Measurements from ENCODE around the gene JADE1. TPM values are rescaled to one million over a fixed set of nuclear protein-coding genes. Genes with fewer than 3 reads are reported as not detected.

The JADE1 gene
- total RNA-seq, 2 experiments from 2014 or later: 25.5 to 28.4 TPM

DNA sequence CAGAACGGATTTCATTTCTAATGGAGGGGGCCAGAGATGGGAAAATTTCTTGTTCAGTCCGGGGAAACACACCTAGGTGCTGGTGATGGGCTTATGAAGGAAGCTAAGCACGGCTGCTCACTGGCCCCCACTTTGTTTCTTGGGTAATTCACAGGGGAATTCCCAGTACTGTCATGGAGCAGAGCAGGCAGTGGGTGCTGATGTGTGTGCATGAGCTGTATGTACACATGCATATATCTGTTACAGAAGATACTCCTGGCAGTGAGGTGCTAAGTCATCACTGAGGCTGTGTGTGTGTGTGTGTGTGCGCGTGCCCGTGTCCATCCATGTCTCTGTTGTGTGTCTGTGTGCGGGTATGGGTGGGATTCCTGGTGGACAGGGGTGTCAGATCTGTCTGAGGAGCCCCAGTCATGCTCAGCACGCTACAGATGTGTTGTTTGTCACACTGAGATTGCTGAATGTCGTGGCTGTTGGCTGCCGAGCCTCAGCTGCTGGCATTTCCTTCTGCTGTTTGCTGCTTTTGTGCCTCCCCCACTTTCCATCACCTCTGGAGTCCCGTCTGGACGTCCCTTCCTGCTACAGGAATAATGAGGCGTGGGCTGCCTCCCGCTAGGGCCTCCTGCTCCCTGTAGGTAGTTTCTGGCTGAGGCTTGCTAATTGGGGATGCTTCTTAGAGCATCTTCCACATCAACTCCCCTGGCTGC is 53.3 kb downstream of the JADE1 start:
- ATAC-seq (peak; percentile 87), DNase-seq (peak; percentile 69)
- H3K4me1 Mint-ChIP-seq: peaks cover 46% of the 10 kb centered on the region
- intact Hi-C loops (cut with DNase I, micrococcal nuclease): loop anchor here (1.0 to 5.0 kb wide), 10 partner anchors 35 to 671 kb away; partner anchors contain the start of genes SCLT1 (in 2 of the 2) and PGRMC2 (in 1 of the 2)
- peak overlapping the region; percentile 80 for H3K27ac Mint-ChIP-seq
- CTCF ChIA-PET: interaction anchor here (0.6 to 2.6 kb wide), 13 partner anchors 8 to 1067 kb away, joined by 3 to 9 read pairs (median 4); partner anchors contain the start of gene SCLT1
- H3K27me3 Mint-ChIP-seq: no peaks in the 10 kb centered on the region
- H3K36me3 Mint-ChIP-seq (ENCODE audit: low read depth): peaks cover 80% of the 10 kb centered on the region
- POLR2A ChIA-PET: interaction anchor here (0.5 to 1.8 kb wide), 4 partner anchors 8 to 214 kb away, joined by 3 to 8 read pairs (median 4); no protein-coding TSS in a partner anchor
- peak overlapping the region; percentile 13 for H3K4me3 Mint-ChIP-seq
- no peaks in the 10 kb centered on the region for H3K9me3 Mint-ChIP-seq (ENCODE audit: low read depth)

GRCh38 chr4:128863312-128864075 is 54.0 kb downstream of the JADE1 start:
- H3K36me3 Mint-ChIP-seq (ENCODE audit: low read depth): peaks cover 77% of the 10 kb centered on the region
- no peak for ATAC-seq
- H3K4me1 Mint-ChIP-seq: peaks cover 46% of the 10 kb centered on the region
- POLR2A ChIA-PET: interaction anchor here (1.8 kb wide), 1 partner anchor 52 kb away, joined by 8 read pairs; no protein-coding TSS in a partner anchor
- H3K4me3 Mint-ChIP-seq: no peak overlapping the region
- H3K27me3 Mint-ChIP-seq: no peaks in the 10 kb centered on the region
- intact Hi-C loops (cut with DNase I, micrococcal nuclease): loop anchor here (1.0 to 5.0 kb wide), 9 partner anchors 36 to 672 kb away; partner anchors contain the start of genes SCLT1 (in 2 of the 2) and PGRMC2 (in 1 of the 2)
- peak overlapping the region; percentile 80 for H3K27ac Mint-ChIP-seq
- DNase-seq: peak; percentile 79
- H3K9me3 Mint-ChIP-seq (ENCODE audit: low read depth): no peaks in the 10 kb centered on the region
- CTCF ChIA-PET: interaction anchor here (0.5 to 2.6 kb wide), 9 partner anchors 9 to 409 kb away, joined by 3 to 9 read pairs (median 4); partner anchors contain the start of gene SCLT1

- H3K4me1 Mint-ChIP-seq: peaks cover 44% of the 10 kb centered on the region
- H3K27ac Mint-ChIP-seq: no peak overlapping the region
- peaks cover 76% of the 10 kb centered on the region for H3K36me3 Mint-ChIP-seq (ENCODE audit: low read depth)
- ATAC-seq (no peak), DNase-seq (no peak)
- no peak overlapping the region for H3K4me3 Mint-ChIP-seq
- H3K27me3 Mint-ChIP-seq: no peaks in the 10 kb centered on the region
- ChIA-PET POLR2A (no interaction called here), CTCF (interaction anchor here (0.5 kb wide), 1 partner anchor 13 kb away, joined by 3 read pairs; no protein-coding TSS in a partner anchor)
- H3K9me3 Mint-ChIP-seq (ENCODE audit: low read depth): no peaks in the 10 kb centered on the region
- intact Hi-C loops (cut with DNase I, micrococcal nuclease): no loop called here
Observed at GRCh38 chr4:128865132-128865531, 55.6 kb downstream of the JADE1 start.

DNA sequence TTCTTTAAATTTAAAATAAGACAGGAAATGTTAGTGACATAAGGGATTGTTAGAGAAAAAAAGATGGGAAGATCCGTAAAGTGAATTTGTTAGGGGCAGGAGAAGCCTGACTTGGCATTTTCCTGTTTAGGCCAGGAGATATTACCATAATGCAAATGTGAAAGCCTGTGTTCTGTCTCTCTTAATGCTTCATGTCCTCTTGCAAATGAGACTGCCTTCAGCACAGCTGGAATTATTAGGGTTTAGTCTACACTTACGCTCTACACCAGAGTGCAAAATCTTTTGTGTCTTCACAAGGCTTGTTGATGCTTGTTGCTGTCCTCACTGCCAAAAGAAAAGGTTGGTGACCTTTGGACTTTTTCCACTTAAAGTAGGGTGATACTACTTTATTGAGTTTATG is 56.8 kb downstream of the JADE1 start:
- ChIA-PET POLR2A (no interaction called here), CTCF (interaction anchor here (0.6 kb wide), 1 partner anchor 195 kb away, joined by 3 read pairs; no protein-coding TSS in a partner anchor)
- H3K27ac Mint-ChIP-seq: peak overlapping the region; percentile 34
- H3K36me3 Mint-ChIP-seq (ENCODE audit: low read depth): peaks cover 75% of the 10 kb centered on the region
- no peaks in the 10 kb centered on the region for H3K27me3 Mint-ChIP-seq
- DNase-seq (no peak), ATAC-seq (no peak)
- H3K4me3 Mint-ChIP-seq: no peak overlapping the region
- intact Hi-C loops (cut with DNase I, micrococcal nuclease): no loop called here
- H3K9me3 Mint-ChIP-seq (ENCODE audit: low read depth): no peaks in the 10 kb centered on the region
- H3K4me1 Mint-ChIP-seq: peaks cover 37% of the 10 kb centered on the region

- Mint-ChIP-seq H3K4me3 (no peak overlapping the region), H3K27ac (no peak overlapping the region), H3K4me1 (peaks cover 34% of the 10 kb centered on the region), H3K9me3 (ENCODE audit: low read depth) (no peaks in the 10 kb centered on the region), H3K36me3 (ENCODE audit: low read depth) (peaks cover 76% of the 10 kb centered on the region), H3K27me3 (no peaks in the 10 kb centered on the region)
- DNase-seq (no peak), ATAC-seq (no peak)
- POLR2A ChIA-PET: no interaction called here
- intact Hi-C loops (cut with DNase I, micrococcal nuclease): no loop called here
- CTCF ChIA-PET: no interaction called here
Observed at GRCh38 chr4:128866691-128867090, 57.2 kb downstream of the JADE1 start.

- Mint-ChIP-seq H3K27ac (no peak overlapping the region), H3K36me3 (ENCODE audit: low read depth) (peaks cover 68% of the 10 kb centered on the region), H3K4me1 (peaks cover 13% of the 10 kb centered on the region), H3K4me3 (no peak overlapping the region), H3K27me3 (no peaks in the 10 kb centered on the region), H3K9me3 (ENCODE audit: low read depth) (no peaks in the 10 kb centered on the region)
- ATAC-seq (no peak), DNase-seq (no peak)
- POLR2A ChIA-PET: no interaction called here
- intact Hi-C loops (cut with DNase I, micrococcal nuclease): no loop called here
- CTCF ChIA-PET: interaction anchor here (1.0 to 1.5 kb wide), 3 partner anchors 9 to 14 kb away, joined by 3 read pairs; no protein-coding TSS in a partner anchor
Observed at GRCh38 chr4:128868758-128869157, 59.3 kb downstream of the JADE1 start.

DNA sequence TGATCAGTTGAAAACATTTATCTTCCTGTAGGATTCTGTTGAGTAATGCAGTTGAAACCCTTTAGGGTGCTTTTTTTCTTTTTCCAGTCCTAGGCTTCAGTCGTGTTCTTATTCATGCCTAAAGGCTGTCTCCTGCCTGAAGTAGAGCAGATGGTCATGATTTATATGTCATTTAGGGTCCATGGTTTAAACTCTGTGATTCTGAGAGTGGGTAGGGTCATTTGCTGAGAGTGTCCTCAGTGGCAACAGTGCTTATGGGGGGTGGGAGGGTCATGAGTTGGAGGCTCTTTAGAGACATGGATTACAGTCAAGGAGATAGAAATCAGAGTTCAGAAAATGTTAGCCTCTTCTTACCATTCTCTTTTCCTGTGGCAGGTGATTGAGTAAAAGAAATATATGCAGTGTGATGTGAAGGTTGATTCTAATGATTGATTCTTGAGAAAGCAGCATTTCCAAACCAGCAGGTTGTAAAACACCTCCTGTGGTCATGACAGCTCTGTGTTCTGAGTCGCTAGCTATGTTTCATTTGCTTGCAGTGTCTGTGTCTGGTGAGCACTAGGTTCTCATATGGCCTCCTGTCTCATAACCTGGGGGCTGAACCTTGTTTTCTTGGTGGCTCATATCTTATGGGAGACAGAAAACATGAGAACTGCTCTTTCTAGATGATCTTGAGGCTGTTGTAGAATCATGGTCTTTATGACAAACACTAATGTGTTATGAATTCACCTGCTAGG is 60.4 kb downstream of the JADE1 start:
- no peak overlapping the region for H3K4me3 Mint-ChIP-seq
- H3K36me3 Mint-ChIP-seq (ENCODE audit: low read depth): peaks cover 68% of the 10 kb centered on the region
- intact Hi-C loops (cut with DNase I, micrococcal nuclease): no loop called here

DNA sequence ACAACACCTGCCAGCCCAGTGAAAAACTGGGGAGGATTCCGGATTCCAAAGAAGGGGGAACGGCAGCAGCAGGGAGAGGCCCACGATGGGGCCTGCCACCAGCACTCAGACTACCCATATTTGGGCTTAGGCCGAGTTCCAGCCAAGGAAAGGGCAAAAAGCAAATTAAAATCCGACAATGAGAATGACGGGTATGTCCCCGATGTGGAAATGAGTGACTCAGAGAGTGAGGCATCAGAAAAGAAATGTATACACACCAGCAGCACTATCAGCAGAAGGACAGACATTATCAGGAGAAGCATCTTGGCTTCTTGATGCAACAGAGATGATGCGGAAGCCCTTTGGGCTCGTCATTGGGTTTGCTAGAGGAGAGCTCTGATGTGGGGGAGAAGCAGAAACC is 62.4 kb downstream of the JADE1 start:
- CTCF ChIA-PET: no interaction called here
- POLR2A ChIA-PET: no interaction called here
- H3K36me3 Mint-ChIP-seq (ENCODE audit: low read depth): peaks cover 54% of the 10 kb centered on the region

More for the DNA sequence above, 60.4 kb downstream of the JADE1 start:
- CTCF ChIA-PET: interaction anchor here (1.5 kb wide), 1 partner anchor 10 kb away, joined by 3 read pairs; no protein-coding TSS in a partner anchor
- Mint-ChIP-seq H3K27me3 (no peaks in the 10 kb centered on the region), H3K4me1 (peaks cover 13% of the 10 kb centered on the region), H3K27ac (peak overlapping the region; percentile 53), H3K9me3 (ENCODE audit: low read depth) (no peaks in the 10 kb centered on the region)
- POLR2A ChIA-PET: interaction anchor here (0.6 kb wide), 1 partner anchor 60 kb away, joined by 3 read pairs; the partner anchor contains the start of gene JADE1
- DNase-seq (no peak), ATAC-seq (peak; percentile 90)

DNA sequence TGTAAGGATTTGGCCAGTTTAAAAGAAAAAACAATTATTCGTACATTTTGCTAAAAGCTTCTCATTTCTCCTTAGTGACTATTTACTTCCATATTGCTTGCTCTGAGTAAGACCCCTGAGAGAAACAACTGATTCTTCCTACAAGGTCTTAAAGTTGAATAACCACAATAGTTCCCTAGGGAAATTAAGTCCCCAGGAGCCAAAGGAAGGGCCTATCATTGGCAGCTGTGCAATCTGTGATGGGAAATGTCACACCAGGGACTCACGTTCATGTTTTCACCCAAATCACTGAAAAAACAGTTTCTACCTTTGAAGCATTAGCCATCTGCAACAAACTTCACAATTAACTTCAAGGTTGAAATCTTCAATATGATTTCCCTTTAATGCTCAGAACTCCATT is 66.7 kb downstream of the JADE1 start:
- no peak for DNase-seq
- Mint-ChIP-seq H3K4me1 (no peaks in the 10 kb centered on the region), H3K9me3 (ENCODE audit: low read depth) (no peaks in the 10 kb centered on the region), H3K4me3 (no peak overlapping the region), H3K27me3 (no peaks in the 10 kb centered on the region), H3K36me3 (ENCODE audit: low read depth) (peaks cover 26% of the 10 kb centered on the region), H3K27ac (no peak overlapping the region)
- ATAC-seq: no peak
- intact Hi-C loops (cut with DNase I, micrococcal nuclease): no loop called here
- POLR2A ChIA-PET: no interaction called here
- CTCF ChIA-PET: no interaction called here

More for the DNA sequence above, 62.4 kb downstream of the JADE1 start:
- H3K27me3 Mint-ChIP-seq: no peaks in the 10 kb centered on the region
- no peak overlapping the region for H3K27ac Mint-ChIP-seq
- intact Hi-C loops (cut with DNase I, micrococcal nuclease): no loop called here
- H3K4me1 Mint-ChIP-seq: peaks cover 13% of the 10 kb centered on the region
- no peaks in the 10 kb centered on the region for H3K9me3 Mint-ChIP-seq (ENCODE audit: low read depth)
- DNase-seq: no peak
- ATAC-seq: no peak
- no peak overlapping the region for H3K4me3 Mint-ChIP-seq

GRCh38 chr4:128877934-128878333 is 68.4 kb downstream of the JADE1 start:
- Mint-ChIP-seq H3K27me3 (no peaks in the 10 kb centered on the region), H3K9me3 (ENCODE audit: low read depth) (no peaks in the 10 kb centered on the region), H3K36me3 (ENCODE audit: low read depth) (peaks cover 15% of the 10 kb centered on the region), H3K4me1 (no peaks in the 10 kb centered on the region), H3K27ac (no peak overlapping the region), H3K4me3 (no peak overlapping the region)
- ATAC-seq (no peak), DNase-seq (no peak)
- ChIA-PET CTCF (interaction anchor here (0.8 kb wide), 1 partner anchor 13 kb away, joined by 3 read pairs; no protein-coding TSS in a partner anchor), POLR2A (no interaction called here)
- intact Hi-C loops (cut with DNase I, micrococcal nuclease): no loop called here

DNA sequence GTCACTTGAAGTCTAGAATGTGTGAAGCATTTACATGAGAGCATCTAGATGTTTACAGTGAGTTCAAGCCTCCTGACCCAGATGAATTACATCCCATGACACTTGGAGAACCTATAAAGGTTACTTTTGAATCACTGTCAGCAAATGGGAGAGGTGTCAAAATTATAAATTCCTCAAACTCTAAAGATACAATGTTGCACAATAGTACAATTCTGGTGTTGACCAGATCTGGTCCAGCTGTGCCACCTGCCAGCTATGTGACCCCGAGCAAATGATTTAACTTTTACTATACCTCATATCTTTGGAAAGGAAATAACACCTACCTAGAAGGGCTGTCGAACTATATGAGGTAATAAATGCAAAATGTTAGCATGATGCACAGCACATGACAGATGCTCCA is 69.8 kb downstream of the JADE1 start:
- no peak for ATAC-seq
- Mint-ChIP-seq H3K9me3 (ENCODE audit: low read depth) (no peaks in the 10 kb centered on the region), H3K27me3 (no peaks in the 10 kb centered on the region), H3K27ac (no peak overlapping the region), H3K4me1 (no peaks in the 10 kb centered on the region), H3K4me3 (no peak overlapping the region), H3K36me3 (ENCODE audit: low read depth) (peaks cover 13% of the 10 kb centered on the region)
- ChIA-PET CTCF (no interaction called here), POLR2A (no interaction called here)
- intact Hi-C loops (cut with DNase I, micrococcal nuclease): no loop called here
- DNase-seq: no peak

Measured in activated CD4-positive, alpha-beta T cell treated with anti-CD3 and anti-CD28 coated beads for 36 hours (primary cell).